Naive thymus-derived CD8-positive, alpha-beta T cell (primary cell): Measurements from ENCODE around the gene PARD3B. TPM values are rescaled to one million over a fixed set of nuclear protein-coding genes. Genes with fewer than 3 reads are reported as not detected.

Experiments
- ATAC-seq, 2 donors: fragments of 150-1000 bp; cut with Tn5 transposase in 1 of 2; sonication (Bioruptor Pico), chemical (Tn5 transposase) in 1 of 2; 1 replicate in 1 of 2; 2 replicates in 1 of 2; pipeline ENCODE4 v1.10.0; 2021; ENCODE audit warnings: mild to moderate bottlenecking in 2 of 2, moderate library complexity in 2 of 2
- POLR2A ChIA-PET: fragments of 350-600 bp; sonication (Branson Sonifier 250); formaldehyde crosslinking; loops from one replicate; lab custom pipeline; 2021; ENCODE audit warnings: antibody characterized with exemption; lab: Charles Lee
- DNase-seq, 10 donors: peaks; one replicate each; pipeline versions ENCODE4 v3.0.0 to v3.0.0-alpha.2; 2020 to 2022
- H3K27ac Mint-ChIP-seq, 10 donors: one replicate each; pipeline ENCODE4 v1.8.0; 2020 to 2022; ENCODE audit warnings: mild to moderate bottlenecking in 10 of 10, mixed read lengths in 10 of 10, moderate library complexity in 4 of 10, inconsistent platforms in 1 of 10
- H3K27me3 Mint-ChIP-seq, 5 donors: one replicate each; pipeline ENCODE4 v1.8.0; 2021 to 2022; ENCODE audit warnings: mixed read lengths in 5 of 5
- H3K36me3 Mint-ChIP-seq, 3 donors: one replicate each; pipeline ENCODE4 v1.8.0; 2020 to 2022; ENCODE audit warnings: mixed read lengths in 3 of 3, mild to moderate bottlenecking in 2 of 3, inconsistent platforms in 1 of 3
- H3K4me1 Mint-ChIP-seq, 4 donors: one replicate each; pipeline ENCODE4 v1.8.0; 2021 to 2022; ENCODE audit warnings: mixed read lengths in 4 of 4
- H3K4me3 Mint-ChIP-seq, 10 donors: one replicate each; pipeline ENCODE4 v1.8.0; 2020 to 2022; ENCODE audit warnings: mild to moderate bottlenecking in 10 of 10, mixed read lengths in 10 of 10, moderate library complexity in 6 of 10, inconsistent platforms in 1 of 10
- H3K9me3 Mint-ChIP-seq, 9 donors: one replicate each; pipeline ENCODE4 v1.8.0; 2020 to 2022; ENCODE audit warnings: mixed read lengths in 9 of 9, mild to moderate bottlenecking in 3 of 9, inconsistent platforms in 1 of 9, moderate library complexity in 1 of 9
- polyA plus RNA-seq, 3 donors: library from polyadenylated mRNA; unstranded; fragments of 300-500 nt; fragmentation: Illumina TruSeq; gene quantifications; one replicate each; pipeline ENCODE4 v1.2.3, GENCODE V29; 2021
- total RNA-seq, 8 experiments: library from RNA in 2 of 8; stranded (reverse) in 2 of 8; gene quantifications; one replicate each; pipeline ENCODE4 v1.2.3 and lab custom pipeline; 2021 to 2026

Gene PARD3B
- total and polyA plus RNA-seq, 5 experiments from 2014 or later, result 0.22 to 3.8 (median 1.3) TPM; not detected in 1

GRCh38 chr2:205361970-205362369 lies 816.7 kb downstream of the PARD3B start:
- Mint-ChIP-seq H3K9me3 (no peaks in the 10 kb centered on the region), H3K36me3 (no peaks in the 10 kb centered on the region), H3K27me3 (peaks cover 0 to 5% (median 0%) of the 10 kb centered on the region in 5 donors), H3K27ac (no peak overlapping the region), H3K4me1 (no peaks in the 10 kb centered on the region), H3K4me3 (no peak overlapping the region)
- DNase-seq (no peak), ATAC-seq (no peak)
- POLR2A ChIA-PET, result interaction anchor here (0.6 kb wide), 1 partner anchor 283 kb away, joined by 4 read pairs; no protein-coding TSS in a partner anchor

GRCh38 chr2:205364261-205364660 lies 819.0 kb downstream of the PARD3B start:
- H3K4me3 Mint-ChIP-seq, result no peak overlapping the region
- H3K4me1 Mint-ChIP-seq, result no peaks in the 10 kb centered on the region
- ATAC-seq, result no peak
- H3K27me3 Mint-ChIP-seq, result peaks cover 0 to 5% (median 0%) of the 10 kb centered on the region in 5 donors
- POLR2A ChIA-PET, result no interaction called here
- no peak for DNase-seq
- H3K27ac Mint-ChIP-seq, result no peak overlapping the region
- H3K36me3 Mint-ChIP-seq, result no peaks in the 10 kb centered on the region
- no peaks in the 10 kb centered on the region for H3K9me3 Mint-ChIP-seq

GRCh38 chr2:205366336-205367060 lies 821.2 kb downstream of the PARD3B start:
- POLR2A ChIA-PET, result no interaction called here
- ATAC-seq (no peak), DNase-seq (no peak)
- H3K27me3 Mint-ChIP-seq, result peaks cover 0 to 1% (median 0%) of the 10 kb centered on the region in 5 donors
- no peak overlapping the region for H3K4me3 Mint-ChIP-seq
- no peak overlapping the region for H3K27ac Mint-ChIP-seq
- no peaks in the 10 kb centered on the region for H3K36me3 Mint-ChIP-seq
- no peaks in the 10 kb centered on the region for H3K4me1 Mint-ChIP-seq
- H3K9me3 Mint-ChIP-seq, result no peaks in the 10 kb centered on the region

DNA sequence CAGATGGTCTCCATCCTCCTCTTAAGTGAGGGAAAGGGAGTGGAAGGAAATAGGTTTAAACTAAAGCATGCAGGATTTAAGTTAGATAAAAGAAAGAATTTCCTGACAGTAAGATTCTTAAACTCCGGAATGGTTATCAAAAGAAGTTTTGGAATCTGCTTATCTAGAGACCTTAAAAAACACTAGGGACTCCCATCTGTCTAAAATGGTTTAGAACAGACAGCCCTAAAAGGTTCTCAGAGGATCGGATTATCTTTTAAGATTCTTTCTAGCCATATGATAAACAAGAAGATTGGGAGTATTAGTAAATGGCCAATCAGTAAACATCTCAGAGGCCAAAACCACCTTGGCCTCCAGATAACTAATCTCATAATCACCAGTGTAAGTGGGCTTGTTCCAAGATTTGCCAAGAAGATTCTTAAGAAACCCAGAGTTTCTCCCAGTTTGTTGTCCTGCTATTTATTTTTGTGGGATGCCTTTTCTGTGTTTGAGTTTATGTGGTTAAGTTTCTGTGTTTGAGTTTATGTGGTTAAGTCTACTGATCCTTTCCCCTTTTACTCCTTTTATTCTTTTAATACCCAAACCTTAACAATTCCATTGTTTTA lies 822.2 kb downstream of the PARD3B start:
- H3K36me3 Mint-ChIP-seq, result no peaks in the 10 kb centered on the region
- H3K4me1 Mint-ChIP-seq, result no peaks in the 10 kb centered on the region
- peaks cover 0 to 1% (median 0%) of the 10 kb centered on the region in 5 donors for H3K27me3 Mint-ChIP-seq
- H3K4me3 Mint-ChIP-seq, result no peak overlapping the region
- H3K9me3 Mint-ChIP-seq, result no peaks in the 10 kb centered on the region
- POLR2A ChIA-PET, result no interaction called here
- DNase-seq (no peak), ATAC-seq (no peak)
- no peak overlapping the region for H3K27ac Mint-ChIP-seq

GRCh38 chr2:205369813-205370212 lies 824.5 kb downstream of the PARD3B start:
- ATAC-seq (no peak), DNase-seq (no peak)
- Mint-ChIP-seq H3K27me3 (peaks cover 0 to 1% (median 0%) of the 10 kb centered on the region in 5 donors), H3K4me1 (no peaks in the 10 kb centered on the region), H3K27ac (peak overlapping the region in 1 of 10 donors; percentile 30), H3K9me3 (no peaks in the 10 kb centered on the region), H3K4me3 (no peak overlapping the region), H3K36me3 (no peaks in the 10 kb centered on the region)
- POLR2A ChIA-PET, result no interaction called here

DNA sequence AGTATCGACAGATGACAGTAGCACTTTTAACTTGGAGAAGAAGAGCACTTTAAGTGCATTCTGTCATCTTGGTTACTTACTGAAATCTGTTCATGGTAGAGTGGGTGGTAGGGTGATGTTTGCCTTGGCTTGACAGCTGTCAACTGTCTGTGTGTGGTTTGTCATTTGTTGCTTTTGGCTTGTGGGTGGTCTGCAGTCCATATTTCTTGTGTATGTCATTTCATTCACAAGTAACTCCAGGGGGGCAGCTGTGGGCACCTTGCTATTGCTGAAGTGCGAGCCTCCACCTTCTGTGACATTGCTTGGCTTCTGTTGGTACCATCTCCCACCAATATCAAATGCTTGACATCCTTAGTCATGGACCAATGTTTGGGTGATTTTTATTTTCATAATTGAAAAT lies 825.5 kb downstream of the PARD3B start:
- POLR2A ChIA-PET, result interaction anchor here (1.0 kb wide), 1 partner anchor 475 kb away, joined by 3 read pairs; no protein-coding TSS in a partner anchor
- Mint-ChIP-seq H3K36me3 (no peaks in the 10 kb centered on the region), H3K4me1 (no peaks in the 10 kb centered on the region), H3K9me3 (no peaks in the 10 kb centered on the region), H3K27ac (no peak overlapping the region), H3K4me3 (no peak overlapping the region), H3K27me3 (peaks cover 0 to 1% (median 0%) of the 10 kb centered on the region in 5 donors)
- DNase-seq (no peak), ATAC-seq (no peak)

DNA sequence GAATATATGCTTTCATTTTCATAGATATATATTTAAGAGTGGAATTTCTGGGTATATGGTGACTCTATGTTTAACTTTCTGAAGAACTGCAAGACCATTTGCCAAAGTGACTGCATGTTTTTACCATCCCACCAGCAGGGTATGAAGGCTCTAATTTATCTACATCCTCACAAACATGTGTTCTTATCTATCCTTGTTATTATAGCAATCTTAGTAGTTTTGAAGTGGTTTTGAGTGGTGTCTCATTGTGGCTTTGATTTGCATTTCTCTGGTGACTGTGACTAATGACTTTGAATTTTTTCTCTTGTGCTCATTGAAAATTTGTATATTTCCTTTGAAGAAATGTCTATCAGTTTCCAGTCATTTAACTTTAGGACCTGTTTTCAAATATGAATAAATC lies 826.9 kb downstream of the PARD3B start:
- no peaks in the 10 kb centered on the region for H3K9me3 Mint-ChIP-seq
- DNase-seq (no peak), ATAC-seq (no peak)
- no peaks in the 10 kb centered on the region for H3K4me1 Mint-ChIP-seq
- POLR2A ChIA-PET, result no interaction called here
- no peak overlapping the region for H3K4me3 Mint-ChIP-seq
- H3K27me3 Mint-ChIP-seq, result peaks cover 0 to 1% (median 0%) of the 10 kb centered on the region in 5 donors
- H3K27ac Mint-ChIP-seq, result no peak overlapping the region
- no peaks in the 10 kb centered on the region for H3K36me3 Mint-ChIP-seq

GRCh38 chr2:205375461-205376448 lies 830.5 kb downstream of the PARD3B start:
- Mint-ChIP-seq H3K27me3 (no peaks in the 10 kb centered on the region), H3K4me3 (no peak overlapping the region), H3K27ac (no peak overlapping the region), H3K36me3 (no peaks in the 10 kb centered on the region), H3K4me1 (no peaks in the 10 kb centered on the region), H3K9me3 (no peaks in the 10 kb centered on the region)
- ATAC-seq (no peak), DNase-seq (no peak)
- POLR2A ChIA-PET, result no interaction called here

DNA sequence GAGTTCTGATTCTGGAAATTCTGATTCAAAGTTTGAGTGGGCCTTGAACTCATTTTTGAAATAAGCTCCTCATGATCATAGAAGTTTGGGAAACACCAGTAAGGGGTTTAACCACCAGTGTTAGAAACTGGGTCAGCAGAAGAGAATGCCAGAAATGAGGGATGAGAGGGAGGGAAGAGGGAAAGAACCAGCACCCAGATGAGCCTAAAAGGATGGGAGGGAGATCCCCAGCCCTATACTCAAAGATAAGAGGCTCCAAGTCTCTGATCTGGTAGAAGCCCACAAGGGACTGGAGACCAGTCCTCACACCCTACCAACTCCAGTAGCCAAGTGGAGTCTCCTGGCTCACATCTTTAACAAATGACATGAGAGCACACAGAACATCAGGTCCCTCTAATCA lies 832.0 kb downstream of the PARD3B start:
- no peaks in the 10 kb centered on the region for H3K27me3 Mint-ChIP-seq
- POLR2A ChIA-PET, result no interaction called here

DNA sequence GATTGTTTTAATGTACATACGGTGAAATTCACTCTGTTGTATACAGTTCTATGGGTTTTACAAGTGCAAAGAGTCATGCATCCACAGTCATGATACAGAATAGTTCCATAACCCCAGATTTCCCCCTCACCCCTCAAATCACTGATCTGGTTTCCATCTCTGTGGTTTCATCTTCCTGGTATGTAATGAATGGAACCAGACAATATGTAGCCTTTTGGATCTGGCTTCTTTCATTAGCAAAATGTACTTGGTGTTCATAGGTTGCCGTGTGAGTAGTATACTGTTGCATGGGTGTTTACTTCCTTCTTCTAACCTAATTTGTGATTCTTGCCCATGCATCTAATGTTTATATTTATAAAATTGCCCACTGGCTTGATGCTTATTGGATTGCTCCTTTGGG lies 838.3 kb downstream of the PARD3B start:
- no peaks in the 10 kb centered on the region for H3K9me3 Mint-ChIP-seq
- H3K4me3 Mint-ChIP-seq, result no peak overlapping the region
- peaks cover 0 to 2% (median 0%) of the 10 kb centered on the region in 5 donors for H3K27me3 Mint-ChIP-seq
- ATAC-seq, result no peak
- no peaks in the 10 kb centered on the region for H3K4me1 Mint-ChIP-seq
- no peak for DNase-seq
- no peaks in the 10 kb centered on the region for H3K36me3 Mint-ChIP-seq
- POLR2A ChIA-PET, result interaction anchor here (0.5 kb wide), 1 partner anchor 18 kb away, joined by 3 read pairs; no protein-coding TSS in a partner anchor
- H3K27ac Mint-ChIP-seq, result no peak overlapping the region

More for the DNA sequence above, 832.0 kb downstream of the PARD3B start:
- Mint-ChIP-seq H3K4me3 (no peak overlapping the region), H3K36me3 (no peaks in the 10 kb centered on the region), H3K27ac (no peak overlapping the region), H3K4me1 (no peaks in the 10 kb centered on the region), H3K9me3 (no peaks in the 10 kb centered on the region)
- no peak for DNase-seq
- ATAC-seq, result no peak

- POLR2A ChIA-PET, result no interaction called here
- Mint-ChIP-seq H3K27me3 (peaks cover 0 to 2% (median 0%) of the 10 kb centered on the region in 5 donors), H3K4me3 (no peak overlapping the region), H3K36me3 (no peaks in the 10 kb centered on the region), H3K9me3 (no peaks in the 10 kb centered on the region), H3K27ac (no peak overlapping the region), H3K4me1 (no peaks in the 10 kb centered on the region)
- ATAC-seq, result no peak
- DNase-seq, result no peak
These were observed 840.8 kb downstream of the PARD3B start for GRCh38 chr2:205386109-205386508.

DNA sequence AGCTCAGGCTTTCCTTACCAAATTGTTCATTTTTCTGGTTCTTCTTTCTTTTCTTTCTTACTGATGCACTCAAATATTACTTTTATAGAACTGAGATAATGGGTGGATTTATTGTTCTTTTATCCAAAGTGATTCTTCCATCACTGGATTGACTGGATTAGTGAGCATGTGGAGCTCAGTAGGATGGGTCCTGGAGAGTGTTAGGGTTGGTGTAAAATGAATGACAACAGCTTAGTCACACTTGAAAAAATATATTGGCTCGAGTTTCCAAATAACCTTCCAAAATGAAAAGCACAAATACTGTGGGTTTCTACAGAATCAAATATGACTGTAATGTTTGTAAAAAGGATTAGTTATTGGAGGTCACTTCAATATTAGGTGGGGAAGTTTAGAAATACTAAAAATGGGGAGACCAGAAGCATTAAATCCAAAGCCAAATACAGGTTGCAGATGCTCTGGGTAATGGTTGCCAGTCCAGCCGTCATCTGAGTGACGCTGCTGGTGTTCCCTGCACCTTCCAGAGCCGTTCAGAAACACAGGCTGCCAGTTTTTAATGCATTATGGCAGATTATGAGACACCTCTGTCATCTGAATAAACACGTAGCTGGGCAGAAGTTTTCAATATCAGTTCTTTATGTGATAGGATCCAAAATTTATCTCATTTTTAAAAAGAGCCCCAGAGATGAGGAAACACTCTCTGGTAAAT lies 842.2 kb downstream of the PARD3B start:
- Mint-ChIP-seq H3K4me1 (no peaks in the 10 kb centered on the region), H3K27me3 (peaks cover 0 to 2% (median 0%) of the 10 kb centered on the region in 5 donors), H3K9me3 (no peaks in the 10 kb centered on the region), H3K27ac (no peak overlapping the region), H3K36me3 (no peaks in the 10 kb centered on the region), H3K4me3 (no peak overlapping the region)
- DNase-seq (no peak), ATAC-seq (no peak)
- POLR2A ChIA-PET, result no interaction called here
